Measurements from ENCODE around the gene ZSWIM6. TPM values are rescaled to one million over a fixed set of nuclear protein-coding genes. Genes with fewer than 3 reads are reported as not detected.
A peak's percentile ranks its signal among the peaks of the same experiment; 100 is the strongest.

The ZSWIM6 gene
- total and polyA plus RNA-seq, 12 donors = 2.1 to 10.3 (median 6.7) TPM

DNA sequence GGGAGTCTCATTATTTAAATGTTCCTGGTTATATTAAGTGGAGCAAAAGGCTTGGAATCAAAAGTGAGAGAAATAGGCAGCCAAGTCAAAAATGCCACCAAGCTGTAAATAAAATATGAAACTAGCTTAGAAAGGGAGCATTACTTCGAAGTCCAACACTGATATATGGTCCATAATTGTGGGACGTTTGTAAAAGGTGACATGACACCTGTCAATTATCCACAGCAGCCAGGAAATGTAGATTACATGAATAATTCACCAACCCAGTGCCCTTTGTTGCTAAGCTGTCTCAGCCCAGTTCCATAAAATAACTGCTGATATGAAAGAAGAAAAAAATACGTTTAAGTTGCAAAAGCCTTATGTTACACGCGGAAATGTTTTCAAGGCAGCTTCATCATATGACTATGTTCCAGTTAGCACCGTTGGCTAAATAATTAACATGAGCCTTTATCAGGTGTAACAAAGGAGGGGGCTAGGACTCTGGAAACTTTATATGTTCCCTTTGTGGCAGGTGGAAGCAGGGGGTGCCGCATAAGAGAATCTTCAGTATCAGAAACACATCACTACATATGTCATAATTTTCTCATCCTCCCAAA, 39.9 kb upstream of the ZSWIM6 start:
- Histone ChIP-seq H3K9me3 (no peaks in the 10 kb centered on the region), H3K27ac (no peak overlapping the region), H3K36me3 (no peaks in the 10 kb centered on the region), H3K27me3 (no peaks in the 10 kb centered on the region), H3K4me3 (no peak overlapping the region), H3K4me1 (peaks cover 0 to 9% (median 0%) of the 10 kb centered on the region in 9 donors)
- intact Hi-C loops (cut with DNase I) = no loop called here
- 80 to 86% methylated on average over 7 of the region's 7 CpGs for WGBS, 2 donors
- ATAC-seq = no peak
- DNase-seq = no peak
- TF ChIP-seq, protein P1, sequence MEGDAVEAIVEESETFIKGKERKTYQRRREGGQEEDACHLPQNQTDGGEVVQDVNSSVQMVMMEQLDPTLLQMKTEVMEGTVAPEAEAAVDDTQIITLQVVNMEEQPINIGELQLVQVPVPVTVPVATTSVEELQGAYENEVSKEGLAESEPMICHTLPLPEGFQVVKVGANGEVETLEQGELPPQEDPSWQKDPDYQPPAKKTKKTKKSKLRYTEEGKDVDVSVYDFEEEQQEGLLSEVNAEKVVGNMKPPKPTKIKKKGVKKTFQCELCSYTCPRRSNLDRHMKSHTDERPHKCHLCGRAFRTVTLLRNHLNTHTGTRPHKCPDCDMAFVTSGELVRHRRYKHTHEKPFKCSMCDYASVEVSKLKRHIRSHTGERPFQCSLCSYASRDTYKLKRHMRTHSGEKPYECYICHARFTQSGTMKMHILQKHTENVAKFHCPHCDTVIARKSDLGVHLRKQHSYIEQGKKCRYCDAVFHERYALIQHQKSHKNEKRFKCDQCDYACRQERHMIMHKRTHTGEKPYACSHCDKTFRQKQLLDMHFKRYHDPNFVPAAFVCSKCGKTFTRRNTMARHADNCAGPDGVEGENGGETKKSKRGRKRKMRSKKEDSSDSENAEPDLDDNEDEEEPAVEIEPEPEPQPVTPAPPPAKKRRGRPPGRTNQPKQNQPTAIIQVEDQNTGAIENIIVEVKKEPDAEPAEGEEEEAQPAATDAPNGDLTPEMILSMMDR (IDR thresholded peaks at IDR 0.05) = no peak

DNA sequence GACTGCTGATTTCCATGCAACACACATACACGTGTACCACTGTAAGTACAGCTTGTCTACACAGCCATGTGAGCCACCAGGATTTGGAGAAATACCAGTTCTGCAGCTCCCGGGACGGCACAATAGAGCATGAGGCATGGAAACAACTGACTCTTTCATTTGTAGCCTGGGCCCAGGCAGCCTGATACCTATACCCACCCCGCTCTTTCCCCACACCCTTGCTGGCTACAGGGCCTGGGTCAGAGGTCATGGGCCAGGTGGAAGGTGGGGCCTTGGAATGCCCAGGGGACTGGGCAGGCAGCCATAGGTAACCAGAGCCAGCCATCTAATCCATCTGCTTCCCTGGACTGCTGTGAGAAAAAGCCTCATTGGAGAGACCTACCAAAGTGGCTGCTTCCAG, 39.0 kb upstream of the ZSWIM6 start:
- TF ChIP-seq, protein P1 (IDR thresholded peaks at IDR 0.05) = no peak

DNA sequence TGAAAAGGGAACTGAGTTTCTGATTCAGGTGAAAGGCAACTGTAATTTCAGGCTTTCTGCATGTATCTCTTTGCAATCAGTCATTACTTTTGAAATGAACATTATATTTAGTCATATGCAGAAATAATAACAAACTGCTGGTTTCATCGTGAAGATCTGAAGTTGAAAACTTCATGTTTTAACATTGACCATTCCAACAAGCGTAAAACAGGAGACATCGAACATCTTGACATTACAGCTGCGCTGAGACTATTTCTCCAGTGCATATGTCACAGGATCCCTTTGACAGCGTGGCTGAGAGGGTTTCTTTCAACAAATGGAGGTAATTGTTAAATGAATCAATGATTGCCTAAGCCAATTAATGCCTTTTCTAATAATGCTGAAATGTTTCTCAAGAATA, 38.2 kb upstream of the ZSWIM6 start:
- Histone ChIP-seq H3K36me3 (no peaks in the 10 kb centered on the region), H3K9me3 (no peaks in the 10 kb centered on the region), H3K27ac (no peak overlapping the region), H3K4me1 (peaks cover 0 to 14% (median 0%) of the 10 kb centered on the region in 9 donors), H3K27me3 (no peaks in the 10 kb centered on the region), H3K4me3 (no peak overlapping the region)
- intact Hi-C loops (cut with DNase I) = no loop called here
- WGBS, 2 donors = 97% methylated on average over 5 of the region's 5 CpGs
- TF ChIP-seq, protein P1 (IDR thresholded peaks at IDR 0.05) = no peak
- ATAC-seq (no peak), DNase-seq (no peak)

More for the DNA sequence above, 39.0 kb upstream of the ZSWIM6 start:
- Histone ChIP-seq H3K36me3 (no peaks in the 10 kb centered on the region), H3K27ac (no peak overlapping the region), H3K4me3 (no peak overlapping the region), H3K27me3 (no peaks in the 10 kb centered on the region), H3K9me3 (no peaks in the 10 kb centered on the region), H3K4me1 (peaks cover 0 to 9% (median 0%) of the 10 kb centered on the region in 9 donors)
- WGBS, 2 donors = 90 to 92% methylated on average over 4 of the region's 4 CpGs
- intact Hi-C loops (cut with DNase I) = no loop called here
- DNase-seq (no peak), ATAC-seq (peak in 1 of 8 donors; percentile 25)

DNA sequence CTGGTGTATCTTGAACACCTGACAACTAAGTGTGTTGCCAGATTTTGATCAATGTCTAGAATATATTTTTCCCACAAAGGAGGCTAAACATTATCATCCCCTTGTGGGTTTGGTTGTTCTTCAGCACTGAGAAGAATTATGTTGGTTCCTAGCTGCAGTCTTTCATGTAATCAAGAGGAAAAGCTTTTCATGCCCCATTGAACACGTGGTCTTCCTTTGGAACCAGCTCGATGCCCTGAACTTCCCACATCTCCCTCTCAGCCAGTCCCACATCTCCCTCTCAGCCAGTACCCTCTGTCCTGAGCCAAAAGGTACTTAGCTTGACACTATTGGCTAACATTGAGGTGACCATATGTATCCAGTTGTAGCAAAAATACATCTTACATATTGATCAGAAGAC, 36.7 kb upstream of the ZSWIM6 start:
- no peak overlapping the region for H3K4me3 ChIP-seq
- DNase-seq (no peak), ATAC-seq (no peak)
- 79 to 84% methylated on average over 2 of the region's 2 CpGs for WGBS, 2 donors
- TF ChIP-seq, protein P1 (IDR thresholded peaks at IDR 0.05) = no peak
- peaks cover 0 to 16% (median 0%) of the 10 kb centered on the region in 9 donors for H3K4me1 ChIP-seq
- H3K27me3 ChIP-seq = no peaks in the 10 kb centered on the region
- no peaks in the 10 kb centered on the region for H3K36me3 ChIP-seq
- intact Hi-C loops (cut with DNase I) = no loop called here
- H3K27ac ChIP-seq = no peak overlapping the region
- H3K9me3 ChIP-seq = no peaks in the 10 kb centered on the region

All from heart right ventricle (tissue), 16 donors.